A673 (cell line): ENCODE measurements around the gene DSCAM. TPM values are rescaled to one million over a fixed set of nuclear protein-coding genes. Genes with fewer than 3 reads are reported as not detected.

Experiments
- BruUV-seq: library from RNA; stranded (reverse); fragments of 400-500 nt; replicated peaks from 2 replicates; lab custom pipeline; 2021; lab: Mats Ljungman, UMichigan
- CTCF ChIA-PET: fragments of 300-600 bp; sonication (Branson Sonifier 250); formaldehyde crosslinking; loops from one replicate; lab custom pipeline; 2022; ENCODE audit warnings: antibody characterized with exemption; lab: Charles Lee
- POLR2A ChIA-PET: fragments of 300-600 bp; sonication (Branson Sonifier 250); formaldehyde crosslinking; loops from one replicate; lab custom pipeline; 2022; ENCODE audit warnings: antibody characterized with exemption; ENCODE audit not compliant: low non-redundant PET; lab: Charles Lee
- DNase-seq: peaks from one replicate; pipeline ENCODE4 v3.0.0-alpha.2; 2015; ENCODE audit warnings: low spot score
- H3K27ac ChIP-seq: fragments of 200-600 bp; sonication (generic); 2 replicates; pipeline ENCODE4 v1.5.1; 2016; ENCODE audit warnings: mixed run types, low read depth, mild to moderate bottlenecking, mixed read lengths, antibody characterized with exemption, low read length; ENCODE audit not compliant: poor library complexity, severe bottlenecking
- H3K27me3 ChIP-seq: fragments of 200-600 bp; sonication (generic); replicated peaks from 2 replicates; pipeline ENCODE4 v1.6.1; 2017; ENCODE audit warnings: mixed run types, low read depth, mild to moderate bottlenecking, mixed read lengths, antibody characterized with exemption, low read length; ENCODE audit not compliant: insufficient read depth, poor library complexity
- H3K36me3 ChIP-seq: fragments of 200-600 bp; sonication (generic); 2 replicates; pipeline ENCODE4 v1.6.1; 2016; ENCODE audit warnings: mixed run types, mild to moderate bottlenecking, mixed read lengths, antibody characterized with exemption, low read length; ENCODE audit not compliant: insufficient read depth, poor library complexity, severe bottlenecking
- H3K4me1 ChIP-seq: fragments of 200-600 bp; sonication (generic); 2 replicates; pipeline ENCODE4 v1.6.1; 2017; ENCODE audit warnings: mixed run types, mild to moderate bottlenecking, mixed read lengths, antibody characterized with exemption, low read length; ENCODE audit not compliant: insufficient read depth, poor library complexity, severe bottlenecking
- H3K4me3 ChIP-seq: fragments of 200-600 bp; sonication (generic); 2 replicates; pipeline ENCODE4 v1.5.1; 2016; ENCODE audit warnings: low read depth, mixed run types, mild to moderate bottlenecking, mixed read lengths, low read length; ENCODE audit not compliant: poor library complexity, severe bottlenecking
- H3K9me3 ChIP-seq: fragments of 200-600 bp; sonication (generic); 2 replicates; pipeline ENCODE4 v1.6.1; 2016; ENCODE audit warnings: mixed run types, low read depth, mild to moderate bottlenecking, mixed read lengths, antibody characterized with exemption, low read length; ENCODE audit not compliant: poor library complexity, severe bottlenecking
- EZH2 ChIP-seq: fragments of 200-600 bp; sonication (generic); IDR thresholded peaks from 2 replicates; pipeline ENCODE4 v1.6.1; 2017; ENCODE audit warnings: borderline replicate concordance, low read depth, mild to moderate bottlenecking, mixed read lengths, antibody characterized with exemption, low read length; ENCODE audit not compliant: poor library complexity, severe bottlenecking
- intact Hi-C: fragments of 100-400 bp; cut with micrococcal nuclease; formaldehyde crosslinking; loops from one replicate; pipeline ENCODE4 v1.10.0; 2022; ENCODE audit not compliant: unreplicated experiment
- total RNA-seq: library from RNA; stranded (reverse); gene quantifications from 2 replicates; pipeline ENCODE4 v1.2.3, GENCODE V29; 2021
- TF ChIP-seq, protein P1 (sequence below): fragments of 300-800, 200-600 bp; sonication (generic); conservative IDR thresholded peaks from 2 replicates; pipeline ENCODE4 v1.5.1; 2017; ENCODE audit warnings: low read depth, mild to moderate bottlenecking, antibody characterized with exemption, low read length, moderate library complexity, mixed read lengths

DSCAM gene
- total RNA-seq, 1 experiment from 2014 or later = not detected

DNA sequence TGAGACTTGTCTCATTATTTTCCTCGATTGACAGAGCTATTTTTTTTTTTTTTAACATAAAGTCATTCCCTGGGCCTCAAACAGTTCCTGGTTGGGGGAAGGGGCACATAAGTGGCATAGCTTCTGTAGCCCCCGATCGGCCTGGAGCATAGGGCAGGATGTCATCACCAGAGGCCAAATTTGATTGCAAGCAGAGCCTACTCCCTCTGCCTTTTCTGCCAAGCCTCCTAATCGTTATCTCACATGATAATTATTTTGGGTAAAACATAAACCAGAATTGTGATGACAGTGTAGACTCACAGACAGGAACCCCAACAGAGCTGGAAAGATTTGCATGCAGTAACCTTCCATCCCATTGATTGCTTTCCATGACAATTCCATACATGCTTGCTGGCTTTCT, 574.9 kb downstream of the DSCAM start:
- ChIA-PET POLR2A (interaction anchor here (0.6 kb wide), 1 partner anchor 13 kb away, joined by 3 read pairs; no protein-coding TSS in a partner anchor), CTCF (no interaction called here)
- Histone ChIP-seq H3K4me3 (no peak overlapping the region), H3K4me1 (no peaks in the 10 kb centered on the region), H3K9me3 (peaks cover 26% of the 10 kb centered on the region), H3K36me3 (no peaks in the 10 kb centered on the region), H3K27ac (no peak overlapping the region), H3K27me3 (no peaks in the 10 kb centered on the region)
- intact Hi-C loops = no loop called here
- BruUV-seq = no TSS peak
- no peak for DNase-seq
- TF ChIP-seq, protein P1, sequence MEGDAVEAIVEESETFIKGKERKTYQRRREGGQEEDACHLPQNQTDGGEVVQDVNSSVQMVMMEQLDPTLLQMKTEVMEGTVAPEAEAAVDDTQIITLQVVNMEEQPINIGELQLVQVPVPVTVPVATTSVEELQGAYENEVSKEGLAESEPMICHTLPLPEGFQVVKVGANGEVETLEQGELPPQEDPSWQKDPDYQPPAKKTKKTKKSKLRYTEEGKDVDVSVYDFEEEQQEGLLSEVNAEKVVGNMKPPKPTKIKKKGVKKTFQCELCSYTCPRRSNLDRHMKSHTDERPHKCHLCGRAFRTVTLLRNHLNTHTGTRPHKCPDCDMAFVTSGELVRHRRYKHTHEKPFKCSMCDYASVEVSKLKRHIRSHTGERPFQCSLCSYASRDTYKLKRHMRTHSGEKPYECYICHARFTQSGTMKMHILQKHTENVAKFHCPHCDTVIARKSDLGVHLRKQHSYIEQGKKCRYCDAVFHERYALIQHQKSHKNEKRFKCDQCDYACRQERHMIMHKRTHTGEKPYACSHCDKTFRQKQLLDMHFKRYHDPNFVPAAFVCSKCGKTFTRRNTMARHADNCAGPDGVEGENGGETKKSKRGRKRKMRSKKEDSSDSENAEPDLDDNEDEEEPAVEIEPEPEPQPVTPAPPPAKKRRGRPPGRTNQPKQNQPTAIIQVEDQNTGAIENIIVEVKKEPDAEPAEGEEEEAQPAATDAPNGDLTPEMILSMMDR = no peak
- TF ChIP-seq EZH2 = no peak

DNA sequence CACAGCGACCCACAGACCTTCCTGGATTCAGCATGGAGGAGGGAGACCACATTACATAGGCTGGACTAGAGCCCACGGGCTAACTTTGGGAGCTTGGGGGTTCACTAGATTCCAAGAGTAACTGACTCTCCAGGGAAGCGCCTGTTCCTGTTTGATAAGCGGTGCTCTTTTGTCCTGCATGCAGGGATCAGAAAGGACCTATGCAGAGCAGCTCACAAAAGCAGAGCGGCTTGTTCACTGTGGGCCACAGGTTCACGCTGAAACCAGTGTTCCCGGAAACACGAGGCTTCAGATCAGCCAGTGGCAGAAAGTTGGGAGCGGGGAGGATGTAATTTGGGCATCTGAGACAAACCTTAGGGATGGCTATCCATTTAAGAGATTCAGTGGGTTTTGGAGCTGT, 575.8 kb downstream of the DSCAM start:
- ChIA-PET CTCF (no interaction called here), POLR2A (no interaction called here)
- DNase-seq = no peak
- Histone ChIP-seq H3K4me1 (no peaks in the 10 kb centered on the region), H3K27ac (no peak overlapping the region), H3K4me3 (no peak overlapping the region), H3K27me3 (no peaks in the 10 kb centered on the region), H3K9me3 (peaks cover 21% of the 10 kb centered on the region), H3K36me3 (no peaks in the 10 kb centered on the region)
- BruUV-seq = no TSS peak
- TF ChIP-seq EZH2 = no peak
- TF ChIP-seq, protein P1 = no peak
- intact Hi-C loops = no loop called here

DNA sequence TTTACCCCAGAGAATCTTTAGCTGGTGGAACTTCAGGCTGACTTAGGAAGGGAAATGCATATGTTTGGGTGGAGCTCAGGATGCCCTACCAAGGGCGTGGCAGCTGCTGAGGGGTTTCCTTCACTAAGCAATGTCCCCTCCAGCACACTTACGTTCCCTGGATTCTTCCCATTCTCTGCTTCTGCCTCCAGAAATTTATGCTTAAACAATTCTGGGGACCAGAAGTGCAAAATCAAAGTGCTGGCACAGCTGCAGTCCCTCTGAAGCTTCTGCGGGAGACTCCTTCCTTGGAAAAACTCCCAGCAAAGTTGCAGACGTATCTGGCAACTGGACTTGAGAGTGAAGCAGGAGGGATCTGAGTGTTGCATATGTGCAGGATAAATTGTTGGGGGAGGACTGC, 576.9 kb downstream of the DSCAM start:
- no peaks in the 10 kb centered on the region for H3K4me1 ChIP-seq
- TF ChIP-seq, protein P1 = no peak
- no peak for TF ChIP-seq EZH2
- no TSS peak for BruUV-seq
- H3K27me3 ChIP-seq = no peaks in the 10 kb centered on the region
- H3K9me3 ChIP-seq = peaks cover 21% of the 10 kb centered on the region
- no peak overlapping the region for H3K4me3 ChIP-seq
- intact Hi-C loops = no loop called here
- CTCF ChIA-PET = no interaction called here
- no peaks in the 10 kb centered on the region for H3K36me3 ChIP-seq
- no peak for DNase-seq
- POLR2A ChIA-PET = no interaction called here
- no peak overlapping the region for H3K27ac ChIP-seq
